HPDE6-E6E7 (cell line): ENCODE data around the gene VRK3.
"Not testable (repeated sequence)": the region's sequence is repeated elsewhere in the genome, so short reads cannot be mapped to it uniquely, and the experiment has no call there.

ENCODE experiments used
- DNase-seq: peaks from one replicate; pipeline ENCODE4 v3.0.0; 2011; ENCODE audit warnings: missing footprints; ENCODE audit errors: extremely low spot score

VRK3 gene

GRCh38 chr19:49988007-49988406 lies 37.2 kb downstream of the VRK3 start:
- DNase-seq = no peak

GRCh38 chr19:49987159-49987698 lies 37.9 kb downstream of the VRK3 start:
- peak; percentile 54 for DNase-seq

- DNase-seq = no peak
Measured at GRCh38 chr19:49986354-49986753, 38.8 kb downstream of the VRK3 start.

- DNase-seq = no peak
Measured at GRCh38 chr19:49985871-49986270, 39.3 kb downstream of the VRK3 start.

- DNase-seq = no peak
Measured at GRCh38 chr19:49984491-49984890, 40.7 kb downstream of the VRK3 start.

GRCh38 chr19:49983645-49984229 lies 41.4 kb downstream of the VRK3 start:
- DNase-seq = peak; percentile 28

- DNase-seq = no peak
Measured at GRCh38 chr19:49981603-49982593, 43.3 kb downstream of the VRK3 start.

- DNase-seq = no peak
Measured at GRCh38 chr19:49978324-49978723, 46.8 kb downstream of the VRK3 start.

- no peak for DNase-seq
Measured at GRCh38 chr19:49977881-49978280, 47.3 kb downstream of the VRK3 start.

- DNase-seq = no peak
Measured at GRCh38 chr19:49977076-49977475, 48.1 kb downstream of the VRK3 start.

- DNase-seq = no peak
Measured at GRCh38 chr19:49976496-49976895, 48.7 kb downstream of the VRK3 start.

- DNase-seq = no peak
Measured at GRCh38 chr19:49975051-49975450, 50.1 kb downstream of the VRK3 start.

GRCh38 chr19:49973987-49974386 lies 51.2 kb downstream of the VRK3 start:
- DNase-seq = no peak

GRCh38 chr19:49972841-49973240 lies 52.3 kb downstream of the VRK3 start:
- DNase-seq = no peak

GRCh38 chr19:49971991-49972411 lies 53.2 kb downstream of the VRK3 start:
- no peak for DNase-seq

- DNase-seq = not testable (repeated sequence)
Measured at GRCh38 chr19:49969355-49969754, 55.8 kb downstream of the VRK3 start.

- no peak for DNase-seq
Measured at GRCh38 chr19:49968279-49968922, 56.8 kb downstream of the VRK3 start.

- DNase-seq = not testable (repeated sequence)
Measured at GRCh38 chr19:49960980-49961379, 64.2 kb downstream of the VRK3 start, which contains the start of gene SIGLEC11. Gene SIGLEC11, minus strand, starts transcription at chr19:49961172. Its CDS starts 91 bp downstream, at chr19:49961081.

GRCh38 chr19:49959892-49960291 lies 65.3 kb downstream of the VRK3 start:
- not testable (repeated sequence) for DNase-seq

- DNase-seq = not testable (repeated sequence)
Measured at GRCh38 chr19:49958596-49958995, 66.6 kb downstream of the VRK3 start.

- DNase-seq = not testable (repeated sequence)
Measured at GRCh38 chr19:49958144-49958543, 67.0 kb downstream of the VRK3 start.
